ENCODE measurements around the gene ADAMTS5. TPM values are rescaled to one million over a fixed set of nuclear protein-coding genes. Genes with fewer than 3 reads are reported as not detected.

Gene ADAMTS5
- total and polyA plus RNA-seq, 2 of the 8 experiments (the other 6 are each of a cell fraction or from before 2014, with no cell fraction given), result 0.20 to 1.1 TPM

- Histone ChIP-seq H2BK120ac (replicated peaks; ENCODE audit: low read depth, low read length) (no peak overlapping the region), H3K4me1 (replicated peaks in 1 of 4; ENCODE audit: control insufficient read depth in 3 of 4, insufficient read depth in 4 of 4, low read length in 3 of 4) (peaks cover 0 to 6% (median 0%) of the 10 kb centered on the region in 4 experiments; a peak in 1 of 7 replicates), H3K27ac (ENCODE audit: low read depth, low read length) (no peak overlapping the region), H4K5ac (ENCODE audit: insufficient read length, low read depth, low read length) (no peak overlapping the region), H3K27me3 (replicated peaks in 1 of 4; ENCODE audit: control insufficient read depth in 3 of 4, extremely low read depth in 1 of 4, insufficient read depth in 3 of 4, low read length in 3 of 4) (no peaks in the 10 kb centered on the region), H3K56ac (replicated peaks; ENCODE audit: insufficient read length, low read depth, low read length) (no peak overlapping the region), H4K8ac (ENCODE audit: extremely low read depth, insufficient read depth, low read length) (no peak overlapping the region), H4K91ac (replicated peaks; ENCODE audit: insufficient read length, low read length) (no peak overlapping the region), H3K79me2 (ENCODE audit: control insufficient read depth in 1 of 2, insufficient read depth in 2 of 2, low read length in 2 of 2) (no peaks in the 10 kb centered on the region), H2AFZ (ENCODE audit: low read length) (no peak overlapping the region), H3K4me3 (ENCODE audit: extremely low read depth in 1 of 4, insufficient read depth in 2 of 4, low read depth in 3 of 4, low read length in 4 of 4) (no peak overlapping the region), H3K9me3 (ENCODE audit: insufficient read depth in 2 of 2, low read depth in 1 of 2, low read length in 1 of 2) (no peaks in the 10 kb centered on the region), H2AK5ac (ENCODE audit: low read depth, low read length) (no peak overlapping the region), H3K36me3 (ENCODE audit: control insufficient read depth in 2 of 4, insufficient read depth in 4 of 4, low read length in 3 of 4) (no peaks in the 10 kb centered on the region), H3K18ac (ENCODE audit: extremely low read depth, low read length) (no peak overlapping the region), H3K9ac (replicated peaks in 1 of 4; ENCODE audit: extremely low read depth in 1 of 4, low read depth in 3 of 4, low read length in 3 of 4) (no peak overlapping the region), H2BK5ac (ENCODE audit: low read depth, low read length) (no peak overlapping the region), H4K20me1 (replicated peaks in 1 of 2; ENCODE audit: control insufficient read depth in 1 of 2, insufficient read depth in 2 of 2, low read length in 2 of 2) (no peaks in the 10 kb centered on the region), H2BK15ac (ENCODE audit: low read length) (no peak overlapping the region), H2BK20ac (ENCODE audit: low read length) (no peak overlapping the region), H3K4ac (replicated peaks; ENCODE audit: insufficient read length, low read depth, low read length) (no peak overlapping the region), H2BK12ac (ENCODE audit: low read depth, low read length) (no peak overlapping the region), H3K23me2 (ENCODE audit: low read depth, low read length) (no peaks in the 10 kb centered on the region; the same call in 1 of the 2 replicates), H3K23ac (ENCODE audit: insufficient read length) (no peak overlapping the region), H3K4me2 (ENCODE audit: insufficient read depth in 1 of 2, low read depth in 2 of 2, low read length in 2 of 2) (no peak overlapping the region), H3K79me1 (ENCODE audit: low read depth, low read length) (no peaks in the 10 kb centered on the region), H3K14ac (ENCODE audit: insufficient read length) (no peak overlapping the region)
- CTCF ChIA-PET (ENCODE audit: partially characterized antibody), result no interaction called here
- no peak for TF ChIP-seq SIX5 (IDR thresholded peaks at IDR 0.05; ENCODE audit: low read depth, low read length)
- TF ChIP-seq GTF2F1 (IDR thresholded peaks at IDR 0.05; ENCODE audit: borderline replicate concordance, low read depth, low read length), result no peak
- TF ChIP-seq PHF8 (conservative IDR thresholded peaks at IDR 0.05; ENCODE audit: low read depth, low read length), result no peak
- TF ChIP-seq SP1 (IDR thresholded peaks at IDR 0.05; ENCODE audit: low read depth, low read length), result no peak
- TF ChIP-seq KDM4A (IDR thresholded peaks at IDR 0.05; ENCODE audit: low read depth, low read length, severe bottlenecking), result no peak
- TF ChIP-seq CTBP2 (IDR thresholded peaks at IDR 0.05; ENCODE audit: borderline replicate concordance, insufficient read depth, insufficient read length, low read length), result no peak
- TF ChIP-seq MAFK (IDR thresholded peaks at IDR 0.05; ENCODE audit: low read depth, low read length), result no peak
- no peak for TF ChIP-seq HDAC2 (IDR thresholded peaks at IDR 0.05; ENCODE audit: borderline replicate concordance in 1 of 2, low read depth in 2 of 2, low read length in 2 of 2)
- TF ChIP-seq EZH2 (IDR thresholded peaks at IDR 0.05; ENCODE audit: low read depth, low read length, severe bottlenecking), result no peak
- no peak for DNase-seq (ENCODE audit: low read depth in 1 of 2, low spot score in 2 of 2)
- POLR2A ChIA-PET (ENCODE audit: partially characterized antibody), result no interaction called here
- FAIRE-seq, result no peak
Measured at GRCh38 chr21:26920055-26920454, 46.8 kb downstream of the ADAMTS5 start.

All from H1 (cell line).